Hair follicular keratinocyte (primary cell): ENCODE results near the gene MPC1. TPM values are rescaled to one million over a fixed set of nuclear protein-coding genes. Genes with fewer than 3 reads are reported as not detected.

Experiments
- total RNA-seq: library from RNA; depleted of rRNA; stranded (reverse); fragments of >200 nt; gene quantifications from 2 replicates; pipeline ENCODE4 v1.2.3, GENCODE V29; 2015

MPC1 gene
- 27.5 and 33.6 TPM in 2 replicates for total RNA-seq

GRCh38 chr6:166382933-166383801 is at the start of gene MPC1:
Gene MPC1, minus strand, starts transcription at chr6:166382940. Its CDS starts 64 bp downstream, at chr6:166382876.

GRCh38 chr6:166342349-166343149 is 40.2 kb downstream of the MPC1 start, which contains the start of gene SFT2D1:
Gene SFT2D1, minus strand, starts transcription at chr6:166342545. Its CDS starts 64 bp downstream, at chr6:166342481.

Other genes with a start within 250 kb of the MPC1 start
- gene TBXT, start 215.1 kb downstream of the MPC1 start, total RNA-seq, result not detected in 2 replicates
- not detected in 2 replicates for gene PRR18, start 74.5 kb downstream of the MPC1 start, total RNA-seq
- 78.4 and 86.5 TPM in 2 replicates for gene SFT2D1, start 40.4 kb downstream of the MPC1 start, total RNA-seq
- 0.55 TPM in 1 of 2 replicates, not detected in the other for gene RAMACL, start 203.7 kb upstream of the MPC1 start, total RNA-seq
- gene RPS6KA2, start 244.3 kb upstream of the MPC1 start, total RNA-seq, result 49.3 and 94.4 TPM in 2 replicates